ENCODE measurements around the gene ITPK1.

ITPK1 gene

GRCh38 chr14:92954933-92955332, 160.8 kb downstream of the ITPK1 start:
- DNase-seq (ENCODE audit: low spot score): no peak

GRCh38 chr14:92953526-92953925, 162.2 kb downstream of the ITPK1 start:
- no peak for TF ChIP-seq CTCF (IDR thresholded peaks at IDR 0.05; ENCODE audit: extremely low read depth, missing control alignments)
- DNase-seq (ENCODE audit: low spot score): no peak

More at GRCh38 chr14:92954933-92955332, 160.8 kb downstream of the ITPK1 start:
- TF ChIP-seq CTCF (IDR thresholded peaks at IDR 0.05; ENCODE audit: extremely low read depth, missing control alignments): no peak

- no peak for TF ChIP-seq CTCF (IDR thresholded peaks at IDR 0.05; ENCODE audit: extremely low read depth, missing control alignments)
- no peak for DNase-seq (ENCODE audit: low spot score)
These were observed 163.0 kb downstream of the ITPK1 start for GRCh38 chr14:92952481-92953298.

GRCh38 chr14:92951912-92952471, 163.7 kb downstream of the ITPK1 start:
- DNase-seq (ENCODE audit: low spot score): peak; percentile 94
- peak; percentile 90 for TF ChIP-seq CTCF (IDR thresholded peaks at IDR 0.05; ENCODE audit: extremely low read depth, missing control alignments)

GRCh38 chr14:92951261-92951660, 164.5 kb downstream of the ITPK1 start:
- no peak for DNase-seq (ENCODE audit: low spot score)
- no peak for TF ChIP-seq CTCF (IDR thresholded peaks at IDR 0.05; ENCODE audit: extremely low read depth, missing control alignments)

GRCh38 chr14:92950773-92951172, 165.0 kb downstream of the ITPK1 start:
- no peak for TF ChIP-seq CTCF (IDR thresholded peaks at IDR 0.05; ENCODE audit: extremely low read depth, missing control alignments)
- no peak for DNase-seq (ENCODE audit: low spot score)

- no peak for DNase-seq (ENCODE audit: low spot score)
- TF ChIP-seq CTCF (IDR thresholded peaks at IDR 0.05; ENCODE audit: extremely low read depth, missing control alignments): no peak
These were observed 165.6 kb downstream of the ITPK1 start for GRCh38 chr14:92950193-92950540.
